Measurements from ENCODE around the gene HOXA6.

HOXA6 gene

GRCh38 chr7:27107391-27108381 lies 39.9 kb downstream of the HOXA6 start:
- DNase-seq: no peak

- DNase-seq: no peak
Observed at GRCh38 chr7:27106901-27107240, 40.7 kb downstream of the HOXA6 start.

DNA sequence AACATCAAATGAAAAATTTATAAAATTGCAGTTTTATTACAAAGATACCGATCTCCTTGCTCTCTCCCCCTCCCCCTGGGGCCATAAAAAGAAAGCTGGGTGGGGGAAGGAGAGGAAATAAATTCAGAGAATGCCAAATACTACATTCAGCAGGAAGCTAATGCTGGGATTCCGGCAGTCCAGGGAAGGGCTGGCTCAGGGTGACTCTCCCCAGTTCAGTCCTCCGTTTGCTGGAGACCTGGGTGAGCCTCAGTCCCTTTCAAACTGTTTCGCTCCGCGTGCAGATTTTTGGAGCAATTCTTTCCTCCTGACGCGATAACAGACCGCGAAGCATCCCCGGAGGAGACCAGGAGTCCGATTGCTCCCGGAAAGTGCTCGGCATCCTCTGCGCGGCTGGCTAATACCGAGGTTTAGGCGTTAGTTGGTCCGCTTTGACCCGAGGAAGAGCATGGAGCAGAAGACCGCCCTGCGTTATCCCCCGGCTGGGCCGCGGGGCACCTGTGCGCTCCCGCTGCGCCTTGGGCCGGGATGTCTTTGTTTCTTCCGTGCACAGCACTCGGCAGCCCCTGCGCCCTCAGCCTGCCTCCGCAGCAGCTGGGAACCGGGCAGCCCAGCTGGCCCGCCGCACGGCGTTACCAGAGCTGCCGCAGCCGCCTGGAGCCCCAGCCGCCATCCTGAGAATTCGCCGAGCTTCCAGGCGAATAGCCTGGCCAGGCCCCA lies 41.2 kb downstream of the HOXA6 start:
- DNase-seq: no peak

DNA sequence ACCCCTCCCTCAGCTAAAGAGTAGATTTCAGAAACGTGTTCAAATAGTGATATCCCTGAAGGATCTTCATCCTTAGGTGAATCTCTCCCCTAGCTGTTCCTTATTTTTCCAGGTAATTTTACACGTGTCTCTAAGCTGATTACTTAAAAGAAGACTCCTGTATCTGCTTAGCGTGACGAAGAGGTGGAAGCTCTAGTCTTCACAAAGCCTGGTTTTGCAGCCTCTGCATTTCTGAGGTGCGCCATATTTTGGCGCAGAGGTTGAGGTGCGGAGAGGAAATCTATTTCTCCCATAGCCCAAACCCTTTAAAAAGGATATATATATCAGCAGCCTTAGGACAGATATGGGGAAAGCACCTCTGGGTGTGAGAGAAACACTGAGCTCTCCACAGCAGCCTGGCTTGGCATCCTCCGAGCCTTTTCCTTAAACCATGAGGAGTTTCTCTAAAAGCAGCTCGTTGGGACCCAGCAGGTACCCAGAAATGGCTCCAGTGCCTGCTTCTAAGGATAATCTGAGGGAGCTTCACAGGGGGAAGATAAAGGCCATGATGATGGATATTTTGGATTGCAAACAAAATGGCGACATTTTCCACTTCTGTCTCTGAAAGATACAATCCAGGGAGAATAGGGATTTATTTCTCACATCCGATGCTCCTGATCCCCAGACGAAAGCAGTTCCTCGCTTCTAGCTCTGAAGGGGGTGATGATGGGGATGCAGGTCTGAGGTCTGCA lies 42.1 kb downstream of the HOXA6 start:
- DNase-seq: no peak

DNA sequence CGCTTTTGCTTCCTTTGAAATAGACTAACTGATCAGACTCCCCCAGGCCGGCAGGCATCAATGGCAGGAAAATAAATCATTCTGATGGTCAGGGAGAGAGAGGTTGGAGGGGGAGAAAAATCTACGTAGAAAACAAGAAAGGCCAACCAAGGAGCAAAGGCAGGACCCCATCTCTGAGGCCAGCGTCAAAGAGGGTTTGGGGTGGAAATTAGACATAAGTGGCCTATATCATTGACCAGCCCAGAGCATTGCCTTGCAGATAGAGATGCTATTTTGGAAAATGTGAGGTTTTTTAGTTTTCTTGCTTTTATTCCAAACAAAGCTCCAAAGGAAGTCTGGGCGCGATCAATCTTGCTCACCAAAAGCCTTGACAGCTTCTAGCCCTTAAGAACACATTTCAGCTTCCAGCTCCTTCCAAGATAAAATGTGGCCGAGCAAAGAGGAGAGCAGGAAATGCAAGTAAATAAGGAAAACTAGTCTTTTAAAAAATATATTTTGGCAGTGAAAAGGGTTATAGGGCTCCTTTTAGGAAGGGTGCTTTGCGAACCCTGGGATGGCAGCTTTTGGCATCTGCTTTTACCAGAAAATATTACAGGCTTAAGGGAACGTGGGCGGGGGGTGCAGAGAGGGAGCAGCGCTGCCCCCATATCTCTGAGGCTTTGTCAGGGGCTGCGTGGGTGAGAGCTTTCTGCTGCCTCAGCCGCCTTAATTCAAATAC lies 43.1 kb downstream of the HOXA6 start:
- no peak for DNase-seq

GRCh38 chr7:27103489-27104226 lies 43.9 kb downstream of the HOXA6 start:
- DNase-seq: no peak

GRCh38 chr7:27102581-27103442 lies 44.8 kb downstream of the HOXA6 start, which contains the start of gene HOXA2:
Gene HOXA2, minus strand, starts transcription at chr7:27102683. Its CDS starts 183 bp downstream, at chr7:27102500.
- no peak for DNase-seq

GRCh38 chr7:27101957-27102580 lies 45.5 kb downstream of the HOXA6 start:
- DNase-seq: no peak

- no peak for DNase-seq
Observed at GRCh38 chr7:27101171-27101956, 46.2 kb downstream of the HOXA6 start.

DNA sequence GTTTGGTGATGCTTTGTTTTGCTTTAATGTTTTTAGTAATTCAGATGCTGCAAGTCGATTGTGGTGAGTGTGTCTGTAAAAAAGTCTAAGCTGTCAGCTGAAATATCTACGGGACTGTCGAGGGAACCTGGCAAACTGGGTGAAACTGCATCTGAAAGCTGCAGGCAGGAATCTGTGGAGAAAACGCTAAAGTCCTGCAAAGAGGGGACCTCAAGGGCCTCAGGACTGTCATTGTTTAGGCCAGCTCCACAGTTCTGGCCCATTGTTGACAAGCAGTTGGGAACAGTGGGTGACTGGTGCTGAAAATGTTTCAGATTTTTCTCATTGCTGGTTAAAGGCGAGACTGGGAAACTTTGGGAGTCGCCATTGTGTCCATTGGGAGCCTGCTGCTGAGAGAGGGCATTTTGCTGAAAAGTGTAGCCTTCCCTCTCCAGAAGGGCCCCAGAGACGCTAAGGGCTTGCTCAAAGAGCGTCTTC lies 46.8 kb downstream of the HOXA6 start:
- DNase-seq: no peak

DNA sequence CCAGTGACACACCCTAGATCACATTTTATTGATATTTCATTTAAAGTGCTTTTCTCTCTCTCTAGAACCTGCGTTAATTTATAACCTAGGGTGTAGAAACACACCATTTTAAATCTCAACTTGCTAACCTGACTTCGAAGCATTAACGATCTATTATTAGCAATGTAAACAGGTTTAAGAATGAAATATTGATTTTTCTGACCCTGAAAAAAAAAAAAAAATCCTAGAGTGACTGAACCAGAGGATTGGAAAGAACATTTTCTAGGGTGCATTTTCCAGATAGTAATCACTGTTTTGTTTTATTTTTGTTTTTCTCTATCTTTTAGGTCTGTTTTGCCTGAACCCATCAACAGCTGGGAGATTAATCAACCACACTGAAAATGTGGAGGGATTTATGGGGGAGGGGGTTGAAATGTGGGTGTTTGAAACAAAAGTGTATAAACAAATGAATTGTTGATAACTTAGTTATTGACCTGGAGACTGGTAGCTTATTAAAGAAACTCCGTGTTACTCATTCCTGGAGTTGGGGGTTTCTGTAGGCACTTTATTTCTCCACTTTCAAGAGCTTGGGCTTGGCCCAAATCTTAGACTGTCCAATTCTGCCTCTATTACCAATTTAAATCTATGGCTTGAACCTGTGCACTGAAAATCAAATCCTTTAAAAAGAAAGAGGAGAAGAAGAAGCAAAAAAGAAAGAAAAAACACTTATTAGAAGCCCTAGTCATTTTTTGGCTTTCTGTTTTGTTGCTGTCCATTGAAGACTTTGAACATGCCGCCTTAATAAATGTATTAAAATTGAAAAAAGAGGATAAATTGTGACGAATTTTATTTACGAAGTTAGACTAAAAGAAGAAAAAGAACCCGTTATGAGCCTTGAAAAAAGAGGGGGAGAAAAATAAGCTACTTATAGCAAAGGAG lies 47.9 kb downstream of the HOXA6 start:
- DNase-seq: no peak

GRCh38 chr7:27098578-27099451 lies 48.8 kb downstream of the HOXA6 start:
- no peak for DNase-seq

GRCh38 chr7:27097686-27098577 lies 49.6 kb downstream of the HOXA6 start:
- no peak for DNase-seq

- no peak for DNase-seq
Observed at GRCh38 chr7:27096768-27097514, 50.6 kb downstream of the HOXA6 start.
